ENCODE results near the gene CDH4. TPM values are rescaled to one million over a fixed set of nuclear protein-coding genes. Genes with fewer than 3 reads are reported as not detected.

Gene CDH4
- total RNA-seq, 2 donors from 2014 or later, result 0.05 to 2.2 TPM

GRCh38 chr20:61543931-61544745, 292.1 kb downstream of the CDH4 start:
- no peak overlapping the region for H3K4me3 ChIP-seq
- intact Hi-C loops (cut with DNase I), result no loop called here
- H3K36me3 ChIP-seq, result no peaks in the 10 kb centered on the region
- no peaks in the 10 kb centered on the region for H3K27me3 ChIP-seq (replicated peaks; ENCODE audit: insufficient read depth)
- WGBS, result 83% methylated on average over 34 of the region's 34 CpGs
- TF ChIP-seq CTCF (IDR thresholded peaks at IDR 0.05), result no peak
- no peak for TF ChIP-seq POLR2A (IDR thresholded peaks at IDR 0.05)
- TF ChIP-seq POLR2AphosphoS5 (IDR thresholded peaks at IDR 0.05), result no peak
- H3K9me3 ChIP-seq, result no peaks in the 10 kb centered on the region
- H3K27ac ChIP-seq, result no peak overlapping the region
- H3K4me1 ChIP-seq (replicated peaks), result no peaks in the 10 kb centered on the region
- DNase-seq (ENCODE audit: low spot score), result no peak

DNA sequence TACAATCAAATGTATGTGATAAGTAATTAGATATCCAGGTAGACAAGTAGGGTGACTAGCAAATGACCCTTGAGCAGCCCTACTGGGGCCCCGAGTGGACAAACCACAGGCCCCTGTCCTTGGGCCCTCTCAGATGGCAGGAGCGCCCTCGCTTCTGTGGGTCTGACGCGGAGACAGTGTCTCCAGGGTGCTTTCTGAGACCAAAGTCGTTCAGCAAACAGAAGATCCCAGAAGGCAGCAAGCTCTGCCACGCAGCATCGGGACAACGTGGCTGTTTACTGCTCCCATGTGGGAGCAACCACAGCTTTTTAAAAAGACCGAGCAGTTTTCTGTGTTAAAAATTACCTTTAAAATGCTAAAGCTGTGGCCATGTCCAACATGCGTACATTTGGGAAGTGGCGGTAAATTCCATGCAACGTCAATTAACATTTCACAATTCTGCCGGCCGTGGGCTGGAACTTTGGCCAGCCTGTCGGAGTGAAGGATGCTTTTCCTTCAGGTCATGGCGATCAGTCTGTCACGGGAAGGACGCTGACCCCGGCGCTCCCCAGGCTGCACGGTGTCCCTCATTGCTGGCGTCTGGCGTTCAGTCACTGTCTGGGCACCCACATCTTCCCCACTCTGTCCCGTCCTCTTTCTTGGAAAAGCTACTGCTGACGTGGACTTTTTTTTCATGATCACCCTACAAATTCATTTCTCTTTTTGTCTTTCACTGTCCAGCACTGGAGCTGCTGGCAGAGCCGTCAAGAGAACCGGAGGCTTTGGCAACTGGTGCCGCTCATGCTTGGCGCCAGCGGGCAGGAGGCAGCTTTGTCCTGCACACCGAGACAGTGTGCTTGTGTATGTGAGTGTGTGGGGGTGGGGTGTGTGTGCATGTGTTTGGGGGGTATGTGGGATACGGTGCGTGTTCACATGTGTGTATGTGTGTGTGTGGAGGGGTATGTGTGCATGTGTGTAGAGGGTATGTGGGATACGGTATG, 293.1 kb downstream of the CDH4 start:
- WGBS, result 80% methylated on average over 35 of the region's 35 CpGs
- Histone ChIP-seq H3K4me3 (no peak overlapping the region), H3K27me3 (replicated peaks; ENCODE audit: insufficient read depth) (peaks cover 5% of the 10 kb centered on the region), H3K36me3 (no peaks in the 10 kb centered on the region), H3K4me1 (replicated peaks) (no peaks in the 10 kb centered on the region), H3K9me3 (no peaks in the 10 kb centered on the region), H3K27ac (no peak overlapping the region)
- TF ChIP-seq CTCF (IDR thresholded peaks at IDR 0.05), result no peak
- TF ChIP-seq POLR2AphosphoS5 (IDR thresholded peaks at IDR 0.05), result no peak
- no peak for TF ChIP-seq POLR2A (IDR thresholded peaks at IDR 0.05)
- no peak for DNase-seq (ENCODE audit: low spot score)
- intact Hi-C loops (cut with DNase I), result no loop called here

GRCh38 chr20:61546641-61547040, 294.6 kb downstream of the CDH4 start:
- Histone ChIP-seq H3K4me3 (no peak overlapping the region), H3K27me3 (replicated peaks; ENCODE audit: insufficient read depth) (peaks cover 7% of the 10 kb centered on the region), H3K4me1 (replicated peaks) (no peaks in the 10 kb centered on the region), H3K9me3 (no peaks in the 10 kb centered on the region), H3K27ac (no peak overlapping the region), H3K36me3 (no peaks in the 10 kb centered on the region)
- WGBS, result 88% methylated on average over 12 of the region's 12 CpGs
- TF ChIP-seq POLR2AphosphoS5 (IDR thresholded peaks at IDR 0.05) (no peak), POLR2A (IDR thresholded peaks at IDR 0.05) (no peak), CTCF (IDR thresholded peaks at IDR 0.05) (no peak)
- intact Hi-C loops (cut with DNase I), result no loop called here
- DNase-seq (ENCODE audit: low spot score), result no peak

DNA sequence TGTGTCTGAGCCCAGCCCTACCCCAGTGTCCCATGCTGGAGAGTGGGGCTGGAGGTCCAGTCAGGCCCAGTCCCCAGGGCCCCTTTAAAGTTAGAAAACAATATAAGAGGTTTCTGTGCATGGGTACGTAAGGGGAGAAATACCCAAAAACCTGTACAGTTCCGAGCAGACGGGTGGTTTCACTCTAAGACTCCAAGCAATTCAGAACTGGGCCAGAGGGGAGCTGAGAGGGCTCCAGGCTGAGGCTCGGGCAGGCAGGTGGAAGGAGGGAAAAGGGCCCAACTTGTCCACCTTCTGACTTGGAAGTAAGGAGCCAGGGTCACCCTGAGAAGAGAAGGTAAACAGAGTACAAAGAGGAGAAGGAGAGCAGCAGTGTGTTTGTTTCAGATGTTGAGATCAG, 296.0 kb downstream of the CDH4 start:
- H3K9me3 ChIP-seq, result no peaks in the 10 kb centered on the region
- H3K4me1 ChIP-seq (replicated peaks), result no peaks in the 10 kb centered on the region
- no peak for DNase-seq (ENCODE audit: low spot score)
- H3K27me3 ChIP-seq (replicated peaks; ENCODE audit: insufficient read depth), result peaks cover 7% of the 10 kb centered on the region
- no peak for TF ChIP-seq CTCF (IDR thresholded peaks at IDR 0.05)
- no peak for TF ChIP-seq POLR2AphosphoS5 (IDR thresholded peaks at IDR 0.05)
- no peak for TF ChIP-seq POLR2A (IDR thresholded peaks at IDR 0.05)
- 77% methylated on average over 4 of the region's 4 CpGs for WGBS
- no peak overlapping the region for H3K4me3 ChIP-seq
- intact Hi-C loops (cut with DNase I), result no loop called here
- no peak overlapping the region for H3K27ac ChIP-seq
- no peaks in the 10 kb centered on the region for H3K36me3 ChIP-seq

Data from prostate gland (tissue), 2 donors.